Osteoblast (primary cell): ENCODE data around the gene DCT. TPM values are rescaled to one million over a fixed set of nuclear protein-coding genes. Genes with fewer than 3 reads are reported as not detected.

ENCODE experiments used
- DNase-seq: peaks from one replicate; pipeline ENCODE4 v3.0.0; 2011; ENCODE audit warnings: low spot score, mixed read lengths; ENCODE audit not compliant: insufficient read length; ENCODE audit errors: missing footprints
- H2AFZ ChIP-seq: 2 replicates; pipeline ENCODE4 v1.6.0; 2011; ENCODE audit warnings: mild to moderate bottlenecking, low read length
- H3K27ac ChIP-seq: 2 replicates; pipeline ENCODE4 v1.5.1; 2011; ENCODE audit warnings: mild to moderate bottlenecking, low read depth, low read length, moderate library complexity
- H3K27me3 ChIP-seq: 2 replicates; pipeline ENCODE4 v1.6.0; 2012; ENCODE audit warnings: mild to moderate bottlenecking, control low read depth, inconsistent platforms, low read length, moderate library complexity; ENCODE audit not compliant: insufficient read depth
- H3K36me3 ChIP-seq: 2 replicates; pipeline ENCODE4 v1.5.1; 2011; ENCODE audit warnings: mild to moderate bottlenecking, low read length, control low read depth, moderate library complexity; ENCODE audit not compliant: insufficient read depth
- H3K4me1 ChIP-seq: 2 replicates; pipeline ENCODE4 v1.5.1; 2011; ENCODE audit warnings: mild to moderate bottlenecking, low read length, control low read depth, moderate library complexity; ENCODE audit not compliant: insufficient read depth
- H3K4me2 ChIP-seq: 2 replicates; pipeline ENCODE4 v1.6.0; 2011; ENCODE audit warnings: mild to moderate bottlenecking, low read length; ENCODE audit not compliant: insufficient read depth
- H3K4me3 ChIP-seq: fragments of 200-600 bp; sonication (generic); 3 replicates; pipeline ENCODE4 v1.5.1; 2012; ENCODE audit warnings: mild to moderate bottlenecking, low read length, inconsistent platforms; ENCODE audit not compliant: insufficient read depth
- H3K79me2 ChIP-seq: 2 replicates; pipeline ENCODE4 v1.6.0; 2012; ENCODE audit warnings: mild to moderate bottlenecking, low read length, control low read depth, inconsistent platforms; ENCODE audit not compliant: insufficient read depth
- H3K9me3 ChIP-seq: 2 replicates; pipeline ENCODE4 v1.5.1; 2011; ENCODE audit warnings: low read depth, low read length, control low read depth
- H4K20me1 ChIP-seq: 2 replicates; pipeline ENCODE4 v1.6.0; 2012; ENCODE audit warnings: mild to moderate bottlenecking, low read length, control low read depth; ENCODE audit not compliant: insufficient read depth
- total RNA-seq: library from RNA; depleted of rRNA; stranded (reverse); fragments of >200 nt; gene quantifications from 2 replicates; pipeline ENCODE4 v1.2.3, GENCODE V29; 2012
- TF ChIP-seq, protein P1 (sequence below): IDR thresholded peaks from 2 replicates; pipeline ENCODE4 v1.5.1; 2011; ENCODE audit warnings: mild to moderate bottlenecking, low read depth, low read length, moderate library complexity; ENCODE audit errors: extremely low read depth

The DCT gene
- total RNA-seq, 1 donor, result under 0.01 TPM

DNA sequence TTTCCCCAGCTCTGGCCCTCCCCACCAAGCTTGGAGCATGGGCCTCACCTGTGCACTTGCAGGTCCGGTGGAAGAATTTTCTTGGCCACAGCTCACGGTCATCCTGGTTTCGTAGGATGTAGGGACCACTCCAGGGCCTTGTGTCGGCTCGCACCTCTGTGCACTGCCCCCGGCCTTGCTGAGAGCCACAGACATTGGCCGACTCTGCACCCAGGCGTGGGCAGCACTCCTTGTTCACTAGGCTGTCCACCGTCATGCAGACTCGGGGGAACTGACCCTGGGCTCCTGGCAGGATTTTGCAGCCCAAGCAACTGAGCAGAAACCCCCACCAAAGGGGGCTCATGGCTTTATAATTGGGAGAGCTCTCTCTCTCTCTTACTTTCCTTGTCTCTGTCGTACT is 569 bp downstream of the DCT start:
- Histone ChIP-seq H3K27ac (no peak overlapping the region), H3K4me1 (peaks cover 3% of the 10 kb centered on the region), H3K36me3 (no peaks in the 10 kb centered on the region), H3K79me2 (no peaks in the 10 kb centered on the region), H2AFZ (no peak overlapping the region), H4K20me1 (no peaks in the 10 kb centered on the region), H3K9me3 (no peaks in the 10 kb centered on the region), H3K27me3 (peaks cover 5% of the 10 kb centered on the region), H3K4me3 (no peak overlapping the region), H3K4me2 (no peak overlapping the region)
- DNase-seq, result no peak
- TF ChIP-seq, protein P1, sequence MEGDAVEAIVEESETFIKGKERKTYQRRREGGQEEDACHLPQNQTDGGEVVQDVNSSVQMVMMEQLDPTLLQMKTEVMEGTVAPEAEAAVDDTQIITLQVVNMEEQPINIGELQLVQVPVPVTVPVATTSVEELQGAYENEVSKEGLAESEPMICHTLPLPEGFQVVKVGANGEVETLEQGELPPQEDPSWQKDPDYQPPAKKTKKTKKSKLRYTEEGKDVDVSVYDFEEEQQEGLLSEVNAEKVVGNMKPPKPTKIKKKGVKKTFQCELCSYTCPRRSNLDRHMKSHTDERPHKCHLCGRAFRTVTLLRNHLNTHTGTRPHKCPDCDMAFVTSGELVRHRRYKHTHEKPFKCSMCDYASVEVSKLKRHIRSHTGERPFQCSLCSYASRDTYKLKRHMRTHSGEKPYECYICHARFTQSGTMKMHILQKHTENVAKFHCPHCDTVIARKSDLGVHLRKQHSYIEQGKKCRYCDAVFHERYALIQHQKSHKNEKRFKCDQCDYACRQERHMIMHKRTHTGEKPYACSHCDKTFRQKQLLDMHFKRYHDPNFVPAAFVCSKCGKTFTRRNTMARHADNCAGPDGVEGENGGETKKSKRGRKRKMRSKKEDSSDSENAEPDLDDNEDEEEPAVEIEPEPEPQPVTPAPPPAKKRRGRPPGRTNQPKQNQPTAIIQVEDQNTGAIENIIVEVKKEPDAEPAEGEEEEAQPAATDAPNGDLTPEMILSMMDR, result no peak

DNA sequence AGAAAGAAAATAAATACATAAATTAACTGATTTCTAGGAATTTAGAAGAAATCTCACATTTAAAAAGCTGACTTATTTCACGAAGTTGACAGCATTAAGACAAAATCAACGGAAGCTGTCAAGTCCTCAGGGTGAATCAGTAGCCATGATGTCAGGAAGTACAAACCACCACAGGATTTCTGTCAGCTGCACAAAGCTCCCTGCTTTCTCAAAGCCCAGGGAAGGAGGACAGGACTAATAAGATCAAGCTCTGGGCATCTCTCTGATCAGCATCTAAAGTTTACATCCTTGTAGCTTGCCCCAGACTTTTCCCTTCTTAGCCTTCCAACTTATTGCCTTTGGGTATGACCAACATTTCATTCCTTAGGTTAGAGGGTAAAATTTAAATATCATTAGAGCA is 9.4 kb downstream of the DCT start:
- Histone ChIP-seq H2AFZ (no peak overlapping the region), H3K27ac (no peak overlapping the region), H3K27me3 (peaks cover 3% of the 10 kb centered on the region), H3K79me2 (no peaks in the 10 kb centered on the region), H3K4me3 (no peak overlapping the region), H3K4me1 (no peaks in the 10 kb centered on the region), H3K36me3 (no peaks in the 10 kb centered on the region), H4K20me1 (no peaks in the 10 kb centered on the region), H3K9me3 (no peaks in the 10 kb centered on the region), H3K4me2 (no peak overlapping the region)
- TF ChIP-seq, protein P1, result no peak
- DNase-seq, result no peak

DNA sequence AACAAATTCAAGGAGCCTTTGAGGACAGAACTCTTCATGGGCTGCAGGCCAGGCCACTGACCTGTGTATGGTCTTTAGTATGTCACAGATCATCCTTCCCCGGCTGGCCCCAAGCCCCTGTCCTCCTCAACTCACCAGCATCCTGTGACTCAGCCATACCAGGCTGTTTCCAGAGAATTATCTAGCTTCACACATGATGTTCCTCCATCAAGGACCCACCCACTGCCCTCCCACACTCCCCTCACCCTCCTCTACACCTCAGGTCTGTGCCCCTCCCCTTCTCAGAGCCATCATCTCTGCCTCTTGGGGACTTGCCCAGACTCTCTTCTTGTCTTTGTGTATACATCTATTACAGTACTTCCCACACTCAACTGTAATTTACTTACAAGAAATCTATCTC is 14.7 kb downstream of the DCT start:
- TF ChIP-seq, protein P1, result no peak
- H3K4me2 ChIP-seq, result no peak overlapping the region
- no peaks in the 10 kb centered on the region for H3K79me2 ChIP-seq
- H2AFZ ChIP-seq, result no peak overlapping the region
- no peak overlapping the region for H3K4me3 ChIP-seq
- no peaks in the 10 kb centered on the region for H3K9me3 ChIP-seq
- DNase-seq, result no peak
- no peaks in the 10 kb centered on the region for H4K20me1 ChIP-seq
- H3K36me3 ChIP-seq, result no peaks in the 10 kb centered on the region
- H3K27me3 ChIP-seq, result peaks cover 3% of the 10 kb centered on the region
- H3K4me1 ChIP-seq, result no peaks in the 10 kb centered on the region
- H3K27ac ChIP-seq, result no peak overlapping the region

DNA sequence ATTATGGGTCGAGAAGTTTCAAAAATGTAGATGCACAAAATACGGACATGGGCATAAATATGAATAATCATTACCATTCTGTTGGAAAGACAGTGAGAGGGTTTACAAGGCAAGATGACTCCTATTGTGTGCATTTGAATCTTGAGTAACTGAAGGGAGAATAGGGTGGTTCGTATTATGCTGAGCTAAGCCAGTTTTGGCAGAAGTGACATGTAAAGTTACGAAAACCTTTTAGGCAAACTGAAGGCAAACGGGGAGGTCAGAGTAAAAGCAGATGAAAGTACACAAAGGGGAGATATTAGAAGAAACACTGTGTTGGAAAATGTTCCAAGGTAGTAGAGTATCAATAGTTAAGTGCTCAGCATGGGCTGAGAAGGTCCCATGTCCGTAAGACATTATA is 16.8 kb downstream of the DCT start:
- H4K20me1 ChIP-seq, result no peaks in the 10 kb centered on the region
- H3K4me1 ChIP-seq, result no peaks in the 10 kb centered on the region
- DNase-seq, result no peak
- no peaks in the 10 kb centered on the region for H3K79me2 ChIP-seq
- no peak overlapping the region for H3K4me2 ChIP-seq
- H3K9me3 ChIP-seq, result no peaks in the 10 kb centered on the region
- TF ChIP-seq, protein P1, result no peak
- H3K27ac ChIP-seq, result no peak overlapping the region
- no peaks in the 10 kb centered on the region for H3K36me3 ChIP-seq
- H3K4me3 ChIP-seq, result no peak overlapping the region
- H3K27me3 ChIP-seq, result no peaks in the 10 kb centered on the region
- H2AFZ ChIP-seq, result no peak overlapping the region
